Upper lobe of left lung (tissue), 6 donors: Measurements from ENCODE around the gene VWA2. TPM values are rescaled to one million over a fixed set of nuclear protein-coding genes. Genes with fewer than 3 reads are reported as not detected.

Source experiments
- ATAC-seq, 2 donors: fragments of 200-7000 bp; cut with Tn5 transposase; one replicate each; pipeline ENCODE4 v1.9.1; 2022; ENCODE audit warnings: mild to moderate bottlenecking in 2 of 2, moderate library complexity in 2 of 2; ENCODE audit not compliant: low FRiP score in 2 of 2
- DNase-seq, 2 donors: peaks; one replicate each; pipeline ENCODE4 v3.0.0-alpha.2; 2019 to 2020
- H3K27ac ChIP-seq, 4 donors: fragments of 200-600 bp; sonication (generic); one replicate each; pipeline ENCODE4 v1.5.1; 2016 to 2019
- H3K27me3 ChIP-seq, 4 donors: fragments of 200-600 bp; sonication (generic); one replicate each; pipeline ENCODE4 v1.5.1; 2017 to 2019
- H3K36me3 ChIP-seq, 4 donors: fragments of 200-600 bp; sonication (generic); one replicate each; pipeline ENCODE4 v1.5.1; 2016 to 2019
- H3K4me1 ChIP-seq, 4 donors: fragments of 200-600 bp; sonication (generic); one replicate each; pipeline ENCODE4 v1.5.1; 2018 to 2019
- H3K4me3 ChIP-seq, 4 donors: fragments of 200-600 bp; sonication (generic); one replicate each; pipeline ENCODE4 v1.5.1; 2017 to 2019; ENCODE audit warnings: mild to moderate bottlenecking in 2 of 4, moderate library complexity in 1 of 4
- H3K9me3 ChIP-seq, 4 donors: fragments of 200-600 bp; sonication (generic); one replicate each; pipeline ENCODE4 v1.5.1; 2018 to 2019
- EP300 ChIP-seq, 4 donors: sonication (generic); formaldehyde crosslinking; IDR thresholded peaks; one replicate each; pipeline ENCODE4 v1.5.1; 2017; ENCODE audit warnings: antibody characterized with exemption in 4 of 4, control low read depth in 2 of 4
- POLR2A ChIP-seq, 4 donors: fragments of 450-650 bp; IDR thresholded peaks; one replicate each; pipeline ENCODE4 v1.5.1; 2016 to 2017; ENCODE audit warnings: antibody characterized with exemption in 4 of 4, mild to moderate bottlenecking in 2 of 4
- POLR2AphosphoS5 ChIP-seq, 2 donors: sonication (generic); formaldehyde crosslinking; IDR thresholded peaks; one replicate each; pipeline ENCODE4 v1.5.1; 2017; ENCODE audit warnings: antibody characterized with exemption in 2 of 2
- WGBS, 2 donors: methylation state at CpG; one replicate each; pipeline ENCODE4 v1.1.5; 2017 to 2018; 5-methylcytosine and 5-hydroxymethylcytosine counted together
- total RNA-seq, 6 donors: library from RNA; depleted of rRNA in 4 of 6; stranded (reverse); fragments of >200 nt in 4 of 6; gene quantifications; one replicate each; pipeline versions ENCODE4 v1.1.0 to v1.2.1, GENCODE V29; 2016 to 2021
- TF ChIP-seq, protein P1 (sequence below), 6 experiments: fragments of 450-650 bp in 4 of 6; fragments of 200-600 bp in 2 of 6; sonication (generic) in 2 of 6; IDR thresholded peaks; one replicate each; pipeline ENCODE4 v1.5.1; 2016 to 2019; ENCODE audit warnings: antibody characterized with exemption in 6 of 6
- donor health status: DM: no; HTN: no; CAD: no; lungs with moderate emphysema.
- donor health status: DM: no; HTN: yes; CAD: no; lungs with severe emphysema.

VWA2 gene
- total RNA-seq = 10 to 100 TPM in 4 of 6 donors, 1 to 10 TPM in 2; 8.3 to 17.8 (median 12.4) TPM

DNA sequence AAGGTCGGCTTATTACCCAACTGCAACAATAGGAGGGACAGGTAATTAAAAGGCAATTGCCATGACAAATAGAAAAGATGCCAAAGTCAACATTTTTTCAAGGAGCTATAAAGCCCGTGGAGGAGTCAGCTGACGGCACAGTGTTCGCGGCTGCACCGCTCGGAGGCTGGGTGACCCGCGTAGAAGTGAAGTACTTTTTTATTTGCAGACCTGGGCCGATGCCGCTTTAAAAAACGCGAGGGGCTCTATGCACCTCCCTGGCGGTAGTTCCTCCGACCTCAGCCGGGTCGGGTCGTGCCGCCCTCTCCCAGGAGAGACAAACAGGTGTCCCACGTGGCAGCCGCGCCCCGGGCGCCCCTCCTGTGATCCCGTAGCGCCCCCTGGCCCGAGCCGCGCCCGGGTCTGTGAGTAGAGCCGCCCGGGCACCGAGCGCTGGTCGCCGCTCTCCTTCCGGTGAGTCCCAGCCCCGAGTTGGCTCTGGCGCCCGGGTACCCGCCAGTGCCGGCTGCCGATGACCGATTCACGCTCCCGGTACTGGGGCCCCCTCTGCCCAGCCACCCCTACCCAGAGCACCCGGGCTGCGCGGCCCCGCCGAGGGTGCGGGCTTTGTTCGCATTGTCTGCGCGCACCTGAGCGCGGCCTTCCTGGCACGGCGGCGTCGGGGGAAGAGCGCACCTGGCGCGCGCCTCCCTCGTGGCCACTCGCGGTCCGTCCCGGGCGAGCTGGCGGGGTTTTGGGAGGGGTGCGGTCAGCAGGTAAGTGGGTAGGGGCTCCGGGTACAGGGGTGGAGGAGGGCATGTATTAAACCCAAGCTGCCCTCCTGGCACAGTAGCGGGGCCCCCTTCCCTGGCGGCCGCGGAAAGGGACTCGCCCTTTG is at the start of gene VWA2:
VWA2 (plus strand) TSS at position 138 of the 877 bp plus-strand sequence. CDS start 9,460 bp downstream, outside the sequence.
- Histone ChIP-seq H3K36me3 (no peaks in the 10 kb centered on the region), H3K9me3 (no peaks in the 10 kb centered on the region), H3K27ac (peak within 1 kb of the TSS; percentile 52 to 72 (median 58)), H3K27me3 (peaks cover 0 to 14% (median 6%) of the 10 kb centered on the region in 4 donors), H3K4me1 (peaks cover 14 to 26% (median 22%) of the 10 kb centered on the region in 4 donors), H3K4me3 (peak within 1 kb of the TSS; percentile 44 to 67 (median 53))
- peak; percentile 68 to 81 for ATAC-seq
- DNase-seq = peak; percentile 79 to 91
- 4 to 8% methylated on average over 14 to 29 of the region's 79 CpGs for WGBS, 2 donors
- TF ChIP-seq POLR2AphosphoS5 (IDR thresholded peaks at IDR 0.05) = no peak
- TF ChIP-seq EP300 (IDR thresholded peaks at IDR 0.05) = no peak
- TF ChIP-seq POLR2A (IDR thresholded peaks at IDR 0.05) = peak in 1 of 4 donors; percentile 27
- TF ChIP-seq, protein P1, sequence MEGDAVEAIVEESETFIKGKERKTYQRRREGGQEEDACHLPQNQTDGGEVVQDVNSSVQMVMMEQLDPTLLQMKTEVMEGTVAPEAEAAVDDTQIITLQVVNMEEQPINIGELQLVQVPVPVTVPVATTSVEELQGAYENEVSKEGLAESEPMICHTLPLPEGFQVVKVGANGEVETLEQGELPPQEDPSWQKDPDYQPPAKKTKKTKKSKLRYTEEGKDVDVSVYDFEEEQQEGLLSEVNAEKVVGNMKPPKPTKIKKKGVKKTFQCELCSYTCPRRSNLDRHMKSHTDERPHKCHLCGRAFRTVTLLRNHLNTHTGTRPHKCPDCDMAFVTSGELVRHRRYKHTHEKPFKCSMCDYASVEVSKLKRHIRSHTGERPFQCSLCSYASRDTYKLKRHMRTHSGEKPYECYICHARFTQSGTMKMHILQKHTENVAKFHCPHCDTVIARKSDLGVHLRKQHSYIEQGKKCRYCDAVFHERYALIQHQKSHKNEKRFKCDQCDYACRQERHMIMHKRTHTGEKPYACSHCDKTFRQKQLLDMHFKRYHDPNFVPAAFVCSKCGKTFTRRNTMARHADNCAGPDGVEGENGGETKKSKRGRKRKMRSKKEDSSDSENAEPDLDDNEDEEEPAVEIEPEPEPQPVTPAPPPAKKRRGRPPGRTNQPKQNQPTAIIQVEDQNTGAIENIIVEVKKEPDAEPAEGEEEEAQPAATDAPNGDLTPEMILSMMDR (IDR thresholded peaks at IDR 0.05) = peak in 4 of 6 experiments; percentile 30 to 51 (median 40)

DNA sequence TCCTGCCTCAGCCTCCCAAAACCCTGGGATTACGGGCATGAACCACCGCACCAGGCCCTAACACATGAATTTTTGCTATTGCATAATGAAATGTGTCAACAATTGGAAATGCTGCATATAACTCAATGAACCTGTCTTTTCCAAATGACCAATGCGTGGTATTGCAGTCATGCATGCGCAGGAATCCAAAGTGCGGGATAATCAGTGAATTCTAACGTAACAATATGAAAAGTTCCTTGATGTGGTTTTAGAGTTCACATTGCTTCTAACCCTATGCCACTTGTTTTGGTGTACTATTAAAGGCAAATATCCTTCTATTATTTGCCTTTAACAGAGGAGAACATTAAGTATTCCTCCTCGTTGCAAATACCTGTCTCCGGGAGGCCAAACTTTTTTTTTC is 49.4 kb upstream of the VWA2 start:
- WGBS, 2 donors = 82 to 83% methylated on average over 8 of the region's 8 CpGs
- Histone ChIP-seq H3K4me1 (no peaks in the 10 kb centered on the region), H3K36me3 (no peaks in the 10 kb centered on the region), H3K4me3 (no peak overlapping the region), H3K27me3 (no peaks in the 10 kb centered on the region), H3K27ac (no peak overlapping the region), H3K9me3 (no peaks in the 10 kb centered on the region)
- DNase-seq (no peak), ATAC-seq (peak in 1 of 2 donors; percentile 66)
- TF ChIP-seq POLR2A (IDR thresholded peaks at IDR 0.05) = no peak
- no peak for TF ChIP-seq POLR2AphosphoS5 (IDR thresholded peaks at IDR 0.05)
- no peak for TF ChIP-seq EP300 (IDR thresholded peaks at IDR 0.05)
- TF ChIP-seq, protein P1 (IDR thresholded peaks at IDR 0.05) = no peak

- 60 to 83% methylated on average over 2 of the region's 2 CpGs for WGBS, 2 donors
Observed at GRCh38 chr10:114195079-114195478, 44.0 kb upstream of the VWA2 start.

DNA sequence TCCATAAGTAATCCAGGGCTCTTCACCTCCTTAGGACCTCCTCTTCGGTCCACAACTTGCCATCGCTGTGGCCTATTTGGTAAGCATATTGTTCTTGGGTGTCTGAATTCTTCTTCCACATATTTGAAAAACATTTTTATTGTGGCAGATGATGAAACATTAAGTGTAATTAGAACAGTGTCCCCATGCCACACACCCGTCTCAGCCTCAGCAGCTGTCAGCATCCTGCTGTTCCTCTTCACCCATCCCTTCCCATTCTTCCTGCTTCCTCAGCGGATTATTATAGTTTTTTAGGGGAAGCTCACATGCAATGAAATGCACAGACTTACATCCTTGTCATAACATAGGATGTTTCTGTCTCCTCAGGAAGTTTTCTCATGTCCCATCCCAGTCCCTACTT is 39.8 kb upstream of the VWA2 start:
- no peak overlapping the region for H3K4me3 ChIP-seq
- no peak for DNase-seq
- WGBS, 2 donors = 70 to 73% methylated on average over 4 of the region's 4 CpGs
- no peaks in the 10 kb centered on the region for H3K36me3 ChIP-seq
- H3K9me3 ChIP-seq = no peaks in the 10 kb centered on the region
- no peak overlapping the region for H3K27ac ChIP-seq
- TF ChIP-seq POLR2A (IDR thresholded peaks at IDR 0.05) (no peak), POLR2AphosphoS5 (IDR thresholded peaks at IDR 0.05) (no peak), EP300 (IDR thresholded peaks at IDR 0.05) (no peak)
- H3K4me1 ChIP-seq = no peaks in the 10 kb centered on the region
- ATAC-seq = peak in 1 of 2 donors; percentile 56
- no peaks in the 10 kb centered on the region for H3K27me3 ChIP-seq

More at GRCh38 chr10:114195079-114195478, 44.0 kb upstream of the VWA2 start:
- Histone ChIP-seq H3K27ac (no peak overlapping the region), H3K27me3 (no peaks in the 10 kb centered on the region), H3K4me3 (no peak overlapping the region), H3K4me1 (no peaks in the 10 kb centered on the region), H3K36me3 (no peaks in the 10 kb centered on the region), H3K9me3 (no peaks in the 10 kb centered on the region)
- ATAC-seq = no peak
- no peak for TF ChIP-seq POLR2AphosphoS5 (IDR thresholded peaks at IDR 0.05)
- no peak for TF ChIP-seq POLR2A (IDR thresholded peaks at IDR 0.05)
- TF ChIP-seq, protein P1 (IDR thresholded peaks at IDR 0.05) = no peak
- no peak for TF ChIP-seq EP300 (IDR thresholded peaks at IDR 0.05)
- no peak for DNase-seq

GRCh38 chr10:114202812-114203211 is 36.2 kb upstream of the VWA2 start:
- Histone ChIP-seq H3K27ac (no peak overlapping the region), H3K9me3 (no peaks in the 10 kb centered on the region), H3K4me1 (no peaks in the 10 kb centered on the region), H3K4me3 (no peak overlapping the region), H3K27me3 (no peaks in the 10 kb centered on the region), H3K36me3 (no peaks in the 10 kb centered on the region)
- no peak for DNase-seq
- WGBS, 2 donors = 74 to 77% methylated on average over 3 of the region's 3 CpGs
- peak in 1 of 2 donors; percentile 55 for ATAC-seq
- no peak for TF ChIP-seq EP300 (IDR thresholded peaks at IDR 0.05)
- no peak for TF ChIP-seq POLR2AphosphoS5 (IDR thresholded peaks at IDR 0.05)
- TF ChIP-seq, protein P1 (IDR thresholded peaks at IDR 0.05) = no peak
- no peak for TF ChIP-seq POLR2A (IDR thresholded peaks at IDR 0.05)
